Activated CD4-positive, alpha-beta T cell treated with anti-CD3 and anti-CD28 coated beads, Interleukin-2, amount 50 U/mL, for 48 hours (primary cell): ENCODE data around the gene PHPT1.
A peak's percentile ranks its signal among the peaks of the same experiment; 100 is the strongest.
"Not testable (repeated sequence)": the region's sequence is repeated elsewhere in the genome, so short reads cannot be mapped to it uniquely, and the experiment has no call there.

Source experiments
- DNase-seq, 2 experiments: peaks; one replicate each; pipeline ENCODE4 v3.0.0-alpha.2; 2020

PHPT1 gene

DNA sequence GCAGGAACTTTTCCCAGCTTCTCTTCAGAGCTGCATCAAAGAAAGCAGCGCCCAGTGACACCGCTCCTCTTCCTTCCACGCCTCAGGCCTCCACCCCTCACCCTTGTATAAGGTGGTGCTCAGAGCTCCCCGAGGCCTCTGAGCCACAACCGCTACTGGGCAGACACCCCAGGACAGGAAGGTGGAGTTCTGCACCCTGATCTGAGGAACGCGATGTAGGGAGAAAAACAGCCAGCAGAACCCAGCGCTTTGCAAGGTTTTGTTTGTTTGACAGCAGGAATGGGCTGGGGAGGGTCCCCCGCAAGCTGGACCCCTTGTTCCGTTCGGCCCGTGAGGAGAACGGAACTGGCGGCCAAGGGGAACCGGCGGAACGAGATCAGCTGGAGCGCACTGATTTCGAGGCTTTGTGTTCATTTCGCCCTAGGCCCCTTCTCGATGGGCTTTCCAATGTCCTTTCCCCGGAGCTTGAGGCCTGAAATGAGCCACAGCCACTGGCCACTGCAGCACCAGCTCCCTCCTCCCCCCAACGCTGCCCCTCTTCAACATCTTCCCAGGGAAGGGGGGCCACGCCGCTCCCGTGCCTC lies 12.8 kb downstream of the PHPT1 start:
- DNase-seq = no peak

DNA sequence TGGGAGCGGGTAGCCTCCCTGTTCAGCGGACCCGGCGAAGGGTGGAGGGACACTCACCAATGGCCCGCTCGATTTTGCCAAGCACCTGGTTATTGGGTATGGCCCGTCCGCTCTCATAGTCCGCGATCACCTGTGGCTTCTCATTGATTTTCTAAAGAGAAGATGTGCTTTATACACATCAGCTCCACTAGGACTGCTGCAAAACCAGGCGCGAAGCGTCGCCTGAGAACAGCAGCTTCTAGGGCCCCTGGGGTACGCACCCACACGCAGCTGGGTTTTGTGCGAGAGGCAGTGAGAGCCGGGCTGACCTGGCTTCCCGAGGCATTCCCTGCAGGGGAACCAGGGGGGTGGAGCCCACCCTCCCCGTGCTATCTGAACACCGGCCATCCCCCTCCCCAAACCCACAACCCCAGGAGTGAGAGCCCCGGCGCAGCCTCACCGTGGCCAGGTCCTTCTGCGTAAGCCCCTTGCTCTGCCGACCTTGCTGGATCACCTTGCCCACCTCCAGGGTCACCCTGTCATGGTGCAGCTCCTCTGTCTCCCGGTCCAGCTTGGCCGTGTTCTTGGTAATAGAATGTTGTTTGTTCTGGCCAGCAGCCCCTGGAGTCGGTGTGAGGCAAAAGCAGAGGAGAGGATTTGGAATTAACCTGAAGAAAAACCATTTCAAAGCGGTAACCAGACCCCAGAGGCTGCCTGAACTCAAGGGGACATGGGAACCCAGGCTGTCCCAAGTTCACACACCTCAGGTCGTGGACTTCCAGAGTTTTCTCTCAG lies 13.8 kb downstream of the PHPT1 start:
- no peak for DNase-seq

DNA sequence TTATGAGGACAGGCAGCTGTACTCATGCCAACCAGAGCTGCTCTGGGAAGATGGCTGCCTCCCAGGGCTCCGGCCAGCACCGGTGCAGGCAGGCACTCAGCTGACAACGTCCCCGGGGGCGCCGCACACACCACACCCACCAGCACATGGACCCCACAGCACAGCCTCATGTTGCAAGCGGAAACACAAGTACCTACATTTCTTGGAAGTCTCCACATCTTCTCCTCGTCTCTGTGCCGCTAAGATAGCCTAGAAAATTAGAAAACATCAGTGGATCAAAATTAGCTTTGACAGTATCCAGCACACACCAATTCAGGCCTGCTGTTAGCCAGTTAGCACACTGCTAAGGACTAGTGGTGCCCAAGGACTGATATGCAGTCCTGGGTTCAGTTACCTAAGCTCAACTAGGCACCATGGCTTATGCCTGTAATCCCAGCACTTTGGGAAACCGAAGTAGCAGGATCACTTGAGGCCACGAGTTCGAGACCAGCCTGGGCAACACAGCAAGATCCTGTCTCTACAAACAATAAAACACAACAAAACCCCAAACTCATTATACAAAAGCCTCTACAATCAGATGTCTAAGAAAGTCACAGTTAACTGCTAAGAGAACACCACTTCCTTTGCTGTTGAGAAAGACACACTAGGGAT lies 14.5 kb downstream of the PHPT1 start:
- no peak for DNase-seq

DNA sequence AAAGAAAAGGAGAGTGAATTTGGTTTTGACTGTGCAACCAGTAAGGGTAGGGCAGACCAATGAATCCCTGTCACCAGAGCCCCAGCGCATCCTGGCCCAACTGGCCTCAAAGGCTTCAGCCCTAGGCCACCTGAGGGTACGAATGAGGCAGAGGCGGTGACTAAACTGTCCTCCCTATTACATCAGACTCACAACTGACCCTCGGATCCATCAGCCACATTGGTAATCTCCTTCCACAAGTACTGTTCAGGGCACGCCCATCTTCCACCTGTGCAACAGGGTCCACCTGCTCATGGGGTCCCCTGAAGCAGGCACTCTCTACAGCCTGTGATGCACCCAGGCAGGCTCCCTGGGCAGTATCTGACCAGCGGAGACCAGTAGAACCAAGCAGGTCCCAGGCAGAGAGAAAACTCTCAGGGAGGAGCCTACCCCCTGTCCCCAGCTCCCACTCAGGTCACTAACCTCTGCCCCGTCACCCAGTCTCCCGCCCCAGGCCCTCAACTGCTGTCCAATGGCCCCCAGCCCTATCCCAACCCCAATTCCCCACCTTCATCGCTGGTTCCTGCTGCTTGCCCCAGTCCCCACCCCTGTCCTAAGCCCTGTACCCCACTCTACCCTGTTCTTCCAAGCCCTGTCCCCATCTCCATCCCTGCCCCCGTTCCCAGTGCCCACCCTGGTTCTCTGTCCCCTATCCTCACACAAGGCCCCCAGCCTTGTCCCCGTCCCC lies 16.0 kb downstream of the PHPT1 start:
- DNase-seq = no peak

DNA sequence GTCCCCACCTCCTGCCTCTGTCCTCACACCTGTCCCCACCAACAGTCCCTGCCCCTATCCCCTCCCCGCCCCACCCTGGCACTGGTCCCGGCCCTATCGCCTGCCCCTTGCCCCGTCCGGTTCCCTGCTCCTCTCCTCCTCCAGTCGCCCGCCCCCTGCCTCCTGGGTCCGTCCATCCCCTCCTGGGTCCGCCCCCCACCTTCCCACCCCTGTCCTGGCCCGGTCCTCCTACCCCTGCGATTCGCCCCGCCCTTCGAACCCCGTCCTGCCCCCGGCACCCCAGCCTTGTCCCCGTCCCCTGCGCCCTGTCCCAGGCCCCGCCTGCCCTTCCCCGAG lies 16.5 kb downstream of the PHPT1 start:
- DNase-seq = peak in 1 of 2 experiments; percentile 48

DNA sequence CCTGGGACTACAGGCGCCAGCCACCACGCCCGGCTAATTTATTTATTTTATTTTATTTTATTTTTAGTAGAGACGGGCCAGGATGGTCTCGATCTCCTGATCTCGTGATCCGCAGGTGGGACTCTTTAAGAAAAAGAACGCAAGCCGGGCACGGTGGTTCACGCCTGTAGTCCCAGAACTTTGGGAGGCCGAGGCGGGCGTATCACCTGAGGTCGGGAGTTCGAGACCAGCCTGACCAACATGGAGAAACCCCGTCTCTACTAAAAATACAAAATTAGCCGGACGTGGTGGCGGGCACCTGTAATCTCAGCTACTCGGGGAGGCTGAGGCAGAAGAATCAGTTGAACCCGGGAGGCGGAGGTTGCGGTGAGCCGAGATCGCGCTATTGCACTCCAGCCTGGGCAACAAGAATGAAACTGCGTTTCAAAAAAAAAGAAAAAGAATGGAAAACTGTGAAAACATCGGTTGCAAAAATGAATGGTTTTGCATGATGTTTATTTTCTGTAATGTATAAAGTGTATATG lies 17.8 kb downstream of the PHPT1 start:
- peak in 1 of 2 experiments; percentile 11 for DNase-seq

DNA sequence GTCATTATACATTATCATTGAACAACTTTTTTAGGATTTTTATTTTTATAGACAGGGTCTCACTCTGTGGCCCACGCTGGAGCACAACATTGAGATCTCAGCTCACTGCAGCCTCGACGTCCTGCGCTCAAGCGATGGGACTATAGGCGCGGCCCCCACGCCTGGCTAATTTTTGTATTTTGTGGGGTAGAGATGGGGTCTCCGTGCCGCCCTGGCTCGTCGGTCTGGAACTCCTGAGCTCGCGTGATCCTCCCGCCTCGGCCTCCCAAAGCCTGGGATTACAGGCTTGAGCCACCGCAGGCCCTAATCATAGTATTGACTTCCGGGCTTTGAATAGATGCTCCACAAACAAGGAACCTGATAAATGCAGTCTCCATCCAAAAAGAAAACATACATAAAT lies 18.3 kb downstream of the PHPT1 start:
- no peak for DNase-seq

DNA sequence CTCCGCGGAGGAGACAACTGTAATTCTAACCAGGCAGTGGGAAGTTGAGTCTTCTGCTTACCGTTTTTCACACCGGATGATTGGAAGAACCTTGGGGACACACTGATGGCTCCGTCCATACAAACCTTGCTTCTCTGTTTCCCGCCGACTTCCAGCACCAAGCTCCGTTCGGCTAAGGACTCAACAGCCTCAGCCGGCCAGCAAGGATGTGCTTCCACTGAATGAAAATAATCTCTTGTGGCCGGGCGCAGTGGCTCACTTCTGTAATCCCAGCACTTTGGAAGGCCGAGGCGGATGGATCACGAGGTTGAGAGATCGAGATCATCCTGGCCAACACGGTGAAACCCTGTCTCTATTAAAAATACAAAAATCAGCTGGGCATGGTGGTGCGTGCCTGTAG lies 18.7 kb downstream of the PHPT1 start:
- no peak for DNase-seq

DNA sequence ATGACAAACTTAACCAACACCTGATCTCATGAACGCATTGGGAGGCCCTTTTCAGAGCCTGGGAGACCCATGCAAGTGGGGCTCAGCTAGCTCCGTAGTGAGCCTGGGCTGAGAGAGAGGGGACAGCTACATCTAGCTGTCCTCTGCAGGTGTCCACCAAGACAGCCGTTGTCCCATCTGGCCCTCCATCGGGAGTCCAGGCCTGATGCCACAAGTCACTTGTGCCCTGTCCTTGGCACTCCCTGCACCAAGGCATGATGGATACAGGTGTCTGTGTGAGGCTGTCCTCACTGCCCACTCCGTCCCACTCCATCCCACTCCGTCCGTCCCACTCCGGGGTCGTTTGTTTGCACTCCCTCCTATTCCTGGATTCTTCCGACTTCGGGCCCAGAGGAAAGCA lies 19.4 kb downstream of the PHPT1 start:
- DNase-seq = no peak

DNA sequence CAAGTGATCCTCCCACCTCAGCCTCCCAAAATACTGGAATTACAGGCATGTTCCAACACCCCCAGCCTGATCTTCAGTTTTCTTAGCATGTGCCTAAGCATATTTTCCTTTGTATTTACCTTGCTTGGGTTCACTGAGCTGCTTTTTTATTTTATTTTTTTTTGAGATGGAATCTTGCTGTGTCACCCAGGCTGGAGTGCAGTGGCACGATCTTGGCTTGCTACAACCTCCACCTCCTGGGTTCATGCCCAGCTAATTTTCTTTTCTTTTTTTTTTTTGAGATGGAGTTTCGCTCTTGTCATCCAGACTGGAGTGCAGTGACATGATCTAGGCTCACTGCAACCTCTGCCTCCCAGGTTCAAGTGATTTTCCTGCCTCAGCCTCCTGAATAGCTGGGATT lies 20.4 kb downstream of the PHPT1 start:
- not testable (repeated sequence) for DNase-seq

DNA sequence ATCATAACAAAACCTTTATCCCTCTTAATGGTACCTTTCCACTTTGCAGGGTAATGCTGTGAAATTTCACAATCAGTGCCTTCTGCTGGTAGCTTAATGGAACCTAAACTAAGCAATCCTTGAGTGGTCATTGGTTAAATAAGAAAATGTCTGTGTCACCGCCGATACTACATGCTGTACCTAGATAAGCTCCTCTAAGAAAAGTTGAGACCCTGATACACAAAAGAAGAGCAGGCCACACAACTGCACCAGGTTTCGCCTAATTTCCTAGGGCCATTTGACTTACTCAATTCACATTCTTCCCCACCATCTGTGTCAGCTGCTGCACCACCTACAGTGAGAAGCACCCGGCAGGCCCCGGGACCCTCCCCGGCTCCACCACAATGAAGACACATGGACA lies 25.9 kb downstream of the PHPT1 start:
- DNase-seq = no peak

DNA sequence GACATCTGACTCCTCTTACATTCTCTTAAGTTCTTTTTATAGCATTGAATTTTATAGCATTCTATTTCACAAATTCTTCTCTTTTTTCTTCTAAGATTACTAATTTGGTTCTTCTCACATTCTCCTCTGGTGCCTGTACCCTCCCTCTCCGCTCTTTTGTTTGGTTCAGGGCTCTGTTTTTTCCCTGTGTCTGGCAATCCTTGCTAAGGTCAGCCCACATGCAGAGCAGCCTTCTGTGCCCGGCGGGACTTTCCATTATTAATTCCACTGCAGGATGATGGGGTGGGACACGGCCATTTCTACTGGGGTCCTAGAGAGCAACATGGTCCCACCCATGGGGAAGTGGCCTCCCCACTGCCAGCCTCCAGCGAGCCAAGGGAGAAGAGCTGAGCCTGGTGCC lies 27.3 kb downstream of the PHPT1 start:
- DNase-seq = no peak

DNA sequence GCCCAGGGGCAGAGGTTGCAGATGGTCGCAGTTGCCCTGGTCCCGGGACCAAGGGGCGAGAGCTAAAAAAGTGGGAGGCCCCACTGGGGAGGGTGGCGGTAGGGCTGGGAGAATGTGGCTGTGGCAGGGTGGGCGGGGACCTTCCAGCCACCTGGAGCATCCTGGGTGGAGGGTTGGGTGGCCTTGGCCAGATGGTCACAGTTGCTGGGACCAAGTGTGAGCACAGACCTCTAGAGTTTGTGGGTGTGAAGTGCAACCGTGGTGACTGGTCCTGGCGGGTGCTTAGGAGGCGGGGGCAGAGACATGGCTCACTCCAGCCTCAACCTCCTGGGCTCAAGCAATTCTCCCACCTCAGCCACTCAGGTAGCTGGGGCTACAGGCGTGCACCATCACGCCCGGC lies 31.4 kb downstream of the PHPT1 start:
- DNase-seq = no peak

DNA sequence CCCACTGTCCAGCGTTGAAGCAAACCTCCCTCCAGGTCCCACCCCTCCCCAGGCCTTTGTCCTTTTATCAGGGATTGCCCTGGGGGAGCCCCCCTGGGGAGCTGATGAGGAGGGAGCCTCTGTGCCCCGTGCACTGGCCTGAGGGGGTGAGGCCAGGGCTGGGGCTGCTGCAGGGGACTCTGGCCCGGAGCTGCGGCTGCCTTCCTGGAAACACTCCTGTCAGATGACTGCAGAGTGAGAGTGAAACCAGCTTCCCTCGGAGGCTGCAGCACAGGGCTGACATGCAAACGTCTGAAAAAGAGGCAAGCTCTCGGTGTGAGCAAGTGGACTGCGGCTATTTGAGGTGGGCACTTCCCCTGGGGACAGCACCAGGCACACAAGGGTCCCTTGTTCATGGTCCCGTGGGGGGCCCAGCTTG lies 32.5 kb downstream of the PHPT1 start:
- peak; percentile 71 to 79 for DNase-seq

DNA sequence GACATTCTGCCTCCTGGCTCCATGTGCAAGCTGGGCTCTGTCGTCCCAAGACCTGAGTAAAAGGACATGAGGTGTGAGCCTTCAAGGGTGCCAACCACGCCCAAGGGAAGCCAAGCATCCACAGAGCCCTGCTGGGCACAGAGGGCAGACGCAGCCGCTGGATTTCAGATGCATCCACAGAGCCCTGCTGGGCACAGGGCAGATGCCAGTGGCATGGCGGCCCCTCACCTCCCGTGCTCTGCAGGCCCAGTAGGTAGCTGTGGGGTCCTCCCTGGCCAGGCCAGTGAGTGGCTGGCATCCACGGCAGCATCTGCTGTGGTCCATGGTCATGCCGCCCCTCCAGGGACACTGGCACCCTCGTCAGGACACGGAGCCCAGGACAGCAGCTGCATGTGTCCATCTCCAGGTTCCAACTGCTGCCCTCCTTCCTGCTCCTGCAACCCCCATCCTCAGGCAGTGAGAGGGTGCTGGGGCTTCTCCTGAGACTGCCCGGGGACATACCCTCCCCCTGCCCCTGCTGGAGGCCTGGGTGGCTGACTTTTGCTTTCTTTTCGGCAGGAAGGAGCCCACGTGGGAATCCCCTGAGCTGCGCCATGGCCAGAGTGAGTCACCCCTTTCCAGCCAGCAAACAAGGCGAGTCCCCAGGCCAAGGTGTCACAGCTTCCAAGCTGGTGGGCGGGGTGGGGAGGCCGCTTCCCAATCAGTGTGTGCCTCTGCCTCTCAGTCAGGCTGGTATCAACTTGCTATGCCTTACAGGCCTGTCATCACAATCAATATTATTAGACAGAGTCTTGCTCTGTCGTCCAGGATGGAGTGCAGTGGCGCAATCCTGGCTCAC lies 33.1 kb downstream of the PHPT1 start:
- peak; percentile 93 to 95 for DNase-seq

DNA sequence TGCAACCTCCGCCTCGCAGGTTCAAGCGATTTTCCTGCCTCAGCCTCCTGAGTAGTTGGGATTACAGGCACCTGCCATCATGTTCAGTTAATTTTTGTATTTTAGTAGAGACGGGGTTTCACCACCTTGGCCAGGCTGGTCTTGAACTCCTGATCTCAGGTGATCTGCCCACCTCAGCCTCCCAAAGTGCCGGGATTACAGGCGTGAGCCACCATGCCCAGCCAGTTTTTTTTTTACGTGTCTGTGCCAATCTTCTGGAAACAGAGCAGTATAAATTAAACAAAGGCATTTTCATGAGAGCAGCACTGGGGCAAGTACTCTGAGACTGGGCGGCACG lies 33.7 kb downstream of the PHPT1 start:
- DNase-seq = not testable (repeated sequence)

DNA sequence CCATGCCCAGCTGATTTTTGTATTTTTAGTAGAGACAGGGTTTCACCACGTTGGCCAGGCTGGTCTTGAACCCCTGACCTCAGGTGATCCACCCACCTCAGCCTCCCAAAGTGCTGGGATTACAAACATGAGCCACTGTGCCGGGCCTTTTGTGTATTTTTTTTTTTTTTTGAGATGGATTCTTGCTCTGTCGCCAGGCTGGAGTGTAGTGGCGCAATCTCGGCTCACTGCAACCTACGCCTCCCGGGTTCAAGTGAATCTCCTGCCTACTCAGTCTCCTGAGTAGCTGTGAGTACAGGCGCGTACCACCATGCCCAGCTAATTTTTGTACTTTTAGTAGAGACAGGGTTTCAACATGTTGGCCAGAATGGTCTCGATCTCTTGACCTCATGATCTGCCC lies 34.5 kb downstream of the PHPT1 start:
- DNase-seq = not testable (repeated sequence)

DNA sequence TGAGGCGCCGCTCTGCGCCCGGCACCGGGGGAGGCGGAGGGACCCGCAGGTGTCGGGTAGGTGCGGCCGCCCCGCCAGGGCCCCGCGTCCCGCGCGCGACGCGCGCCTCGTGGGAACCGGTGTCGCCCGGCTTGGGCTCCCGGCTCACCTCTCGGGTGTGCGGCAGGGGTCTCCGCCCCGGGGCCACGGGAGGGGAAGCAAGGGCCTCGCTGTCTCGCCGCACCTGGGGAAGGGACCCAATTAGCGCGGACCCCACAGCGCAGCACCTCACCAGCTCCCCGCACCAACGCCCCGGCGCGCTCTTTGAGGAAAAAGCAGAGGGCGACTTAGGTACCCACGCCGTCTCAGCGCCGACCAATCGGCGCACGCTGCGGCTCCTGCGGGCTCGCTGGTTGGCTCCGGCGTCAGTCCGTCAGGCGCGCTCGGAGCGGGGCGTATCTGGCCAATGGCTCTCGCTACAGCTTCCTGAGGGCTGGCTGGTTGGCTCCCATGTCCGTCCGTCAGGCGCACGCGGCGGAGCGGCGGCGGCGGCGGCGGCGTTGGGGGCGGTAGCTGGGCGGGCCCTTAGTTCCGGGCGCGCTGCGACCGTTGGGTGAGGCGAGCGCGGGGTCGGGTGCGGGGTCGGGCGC lies 36.9 kb downstream of the PHPT1 start, which contains the start of gene TRAF2:
Gene TRAF2, plus strand, starts transcription at position 567 of the 629 bp plus-strand sequence. CDS start 12,225 bp downstream, outside the sequence.
- peak; percentile 97 to 98 for DNase-seq

DNA sequence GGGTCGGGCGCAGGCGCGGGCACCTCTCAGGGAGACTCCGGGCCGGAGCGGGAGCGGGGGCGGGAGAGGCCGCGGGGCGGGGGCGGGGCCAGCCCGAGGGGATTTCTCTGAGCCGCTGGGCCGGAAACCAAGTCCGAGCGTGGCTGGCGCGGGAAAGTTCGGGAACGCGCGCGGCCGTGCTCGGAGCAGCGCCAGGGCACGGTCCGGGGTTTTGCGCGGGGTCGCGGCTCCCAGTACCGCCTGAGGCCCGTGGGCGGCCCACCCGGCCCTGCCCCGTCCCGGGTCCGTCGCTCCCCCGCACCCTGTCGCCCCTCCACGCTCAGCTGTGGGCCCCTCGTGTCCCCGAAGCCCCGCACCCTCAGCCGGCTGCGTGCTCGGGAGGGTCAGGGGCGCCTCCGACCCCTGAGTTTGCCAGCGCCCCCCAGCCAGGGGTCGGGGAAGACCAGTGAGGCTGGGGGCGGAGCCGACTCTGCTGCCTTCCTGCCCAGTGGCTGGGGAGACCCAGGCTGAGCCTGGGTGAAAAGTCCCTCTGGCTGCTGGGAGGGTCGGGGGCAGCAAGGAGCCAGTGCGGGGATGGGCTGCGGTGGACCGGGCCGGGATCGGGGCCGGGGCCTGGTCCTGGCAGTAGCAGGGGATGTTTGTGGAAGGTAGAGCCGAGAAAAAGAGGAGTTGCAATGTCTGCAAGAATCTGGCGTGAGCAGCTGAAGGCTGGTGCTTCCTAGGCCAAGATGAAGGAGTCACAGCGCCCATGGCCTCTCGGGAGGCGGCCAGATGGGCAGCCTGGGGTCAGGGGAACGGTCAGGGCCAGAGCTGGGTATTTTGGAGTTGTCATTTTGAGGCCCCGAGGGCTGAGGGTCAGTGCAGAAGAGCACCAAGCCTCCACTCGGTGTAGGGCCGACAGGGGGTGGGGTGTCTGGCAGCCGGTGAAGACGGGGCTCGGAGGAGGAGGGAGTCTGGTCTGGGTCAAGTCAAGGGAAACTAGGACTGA lies 37.7 kb downstream of the PHPT1 start:
- DNase-seq = peak; percentile 49 to 55

DNA sequence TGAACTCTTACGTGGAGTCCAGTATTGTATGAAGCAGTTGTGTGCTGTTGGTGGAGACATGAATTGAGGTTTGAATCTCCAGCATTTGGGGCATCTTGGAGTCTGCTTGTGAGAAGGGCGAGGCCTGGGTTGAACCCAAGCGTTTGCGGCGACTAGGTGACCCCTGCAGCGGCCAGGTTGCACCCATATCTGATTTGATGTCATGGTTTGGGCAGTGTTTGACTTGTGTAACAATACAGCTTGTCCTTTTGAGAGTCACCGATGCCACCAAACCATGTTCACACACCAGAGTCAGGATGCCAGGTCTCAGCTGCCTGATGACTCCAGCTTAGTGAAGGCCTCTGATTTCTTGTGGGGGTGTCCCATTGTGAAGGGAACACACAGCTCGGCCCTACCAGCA lies 39.2 kb downstream of the PHPT1 start:
- DNase-seq = no peak

DNA sequence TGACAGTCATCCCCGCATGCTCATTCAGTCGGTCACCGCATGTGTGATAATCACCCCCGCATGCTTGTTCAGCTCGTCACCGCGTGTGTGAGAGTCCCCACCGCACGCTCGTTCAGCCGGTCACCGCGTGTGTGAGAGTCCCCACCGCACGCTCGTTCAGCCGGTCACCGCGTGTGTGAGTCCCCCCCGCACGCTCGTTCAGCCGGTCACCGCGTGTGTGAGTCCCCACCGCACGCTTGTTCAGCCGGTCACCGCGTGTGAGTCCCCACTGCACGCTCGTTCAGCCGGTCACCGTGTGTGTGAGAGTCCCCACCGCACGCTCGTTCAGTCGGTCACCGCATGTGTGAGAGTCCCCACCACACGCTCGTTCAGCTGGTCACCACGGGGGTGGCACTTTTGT lies 40.6 kb downstream of the PHPT1 start:
- no peak for DNase-seq
